ENCODE results near the gene TCF4.

GRCh38 chr18:55256929-55257289, 331.1 kb downstream of the TCF4 start:
- TF ChIP-seq POLR2AphosphoS5 (IDR thresholded peaks at IDR 0.05; ENCODE audit: low read depth) (no peak), EZH2 (IDR thresholded peaks at IDR 0.05; ENCODE audit: low read depth, unreplicated experiment) (no peak), CTCF (conservative IDR thresholded peaks at IDR 0.05; ENCODE audit: low read depth in 2 of 2) (no peak), REST (IDR thresholded peaks at IDR 0.05; ENCODE audit: unreplicated experiment) (no peak), CREB1 (CRISPR knock-in tag; IDR thresholded peaks at IDR 0.05; ENCODE audit: low read depth) (no peak), EZH2phosphoT487 (IDR thresholded peaks at IDR 0.05; ENCODE audit: unreplicated experiment) (no peak), ZNF331 (CRISPR knock-in tag; IDR thresholded peaks at IDR 0.05; ENCODE audit: low read depth) (no peak), STAT1 (IDR thresholded peaks at IDR 0.05; ENCODE audit: unreplicated experiment) (no peak), JUNB (IDR thresholded peaks at IDR 0.05; ENCODE audit: unreplicated experiment) (no peak), ETS1 (IDR thresholded peaks at IDR 0.05) (no peak), NANOG (IDR thresholded peaks at IDR 0.05; ENCODE audit: borderline replicate concordance) (no peak), ZNF114 (CRISPR knock-in tag; IDR thresholded peaks at IDR 0.05) (no peak)

Measured in GM23338 (cell line).